Epithelial cell of esophagus (primary cell): ENCODE results near the gene SPINK2.

Experiments
- DNase-seq: peaks from one replicate; pipeline ENCODE4 v3.0.0; 2010; ENCODE audit warnings: low read depth
- H3K4me3 ChIP-seq: 2 replicates; pipeline ENCODE4 v1.5.1; 2011; ENCODE audit warnings: mild to moderate bottlenecking, low read length, control low read depth
- CTCF ChIP-seq: IDR thresholded peaks from 2 replicates; pipeline ENCODE4 v1.5.1; 2011; ENCODE audit warnings: low read depth, mild to moderate bottlenecking, low read length, control low read depth, inconsistent platforms; ENCODE audit not compliant: insufficient read depth; ENCODE audit errors: missing control alignments

The SPINK2 gene

GRCh38 chr4:56857601-56858309 is 36.3 kb upstream of the SPINK2 start:
- no peak for TF ChIP-seq CTCF
- no peak overlapping the region for H3K4me3 ChIP-seq
- no peak for DNase-seq

- no peak for TF ChIP-seq CTCF
- DNase-seq: no peak
- H3K4me3 ChIP-seq: no peak overlapping the region
Observed at GRCh38 chr4:56856656-56857055, 35.2 kb upstream of the SPINK2 start.

GRCh38 chr4:56850910-56851309 is 29.4 kb upstream of the SPINK2 start:
- no peak for TF ChIP-seq CTCF
- DNase-seq: no peak
- H3K4me3 ChIP-seq: no peak overlapping the region

- TF ChIP-seq CTCF: no peak
- no peak for DNase-seq
- no peak overlapping the region for H3K4me3 ChIP-seq
Observed at GRCh38 chr4:56844802-56845580, 23.5 kb upstream of the SPINK2 start.

- DNase-seq: no peak
- no peak for TF ChIP-seq CTCF
Observed at GRCh38 chr4:56843421-56843899, 22.0 kb upstream of the SPINK2 start.

GRCh38 chr4:56840559-56840958 is 19.1 kb upstream of the SPINK2 start:
- no peak for DNase-seq
- TF ChIP-seq CTCF: no peak
- no peak overlapping the region for H3K4me3 ChIP-seq

More at GRCh38 chr4:56843421-56843899, 22.0 kb upstream of the SPINK2 start:
- no peak overlapping the region for H3K4me3 ChIP-seq
